HL-60 (cell line): ENCODE results near the gene ZNF346.

Experiments
- DNase-seq, 2 experiments: peaks; one replicate each; pipeline ENCODE4 v3.0.0-alpha.2; 2010 to 2020; ENCODE audit warnings: low read depth in 1 of 2, low spot score in 1 of 2
- H3K27ac ChIP-seq: fragments of 250-450 bp; sonication (Bioruptor Pico); replicated peaks from 2 replicates; pipeline ENCODE4 v1.5.1; 2020; ENCODE audit warnings: mild to moderate bottlenecking, moderate library complexity
- H3K27me3 ChIP-seq: fragments of 250-450 bp; sonication (Bioruptor Pico); 2 replicates; pipeline ENCODE4 v1.5.1; 2021; ENCODE audit warnings: mild to moderate bottlenecking, moderate library complexity; ENCODE audit not compliant: insufficient read depth, poor library complexity, severe bottlenecking
- H3K4me3 ChIP-seq: replicated peaks from 2 replicates; pipeline ENCODE4 v1.5.1; 2011; ENCODE audit warnings: mild to moderate bottlenecking, control low read depth, low read length; ENCODE audit not compliant: insufficient read depth
- CTCF ChIP-seq: IDR thresholded peaks from one replicate; pipeline ENCODE4 v1.5.1; 2011; ENCODE audit warnings: low read length, control low read depth, inconsistent platforms; ENCODE audit not compliant: insufficient read depth
- GABPA ChIP-seq: IDR thresholded peaks from 2 replicates; pipeline ENCODE4 v1.6.1; 2012; ENCODE audit warnings: low read depth
- POLR2AphosphoS5 ChIP-seq: IDR thresholded peaks from 2 replicates; pipeline ENCODE4 v1.6.1; 2012; ENCODE audit warnings: low read depth
- REST ChIP-seq: IDR thresholded peaks from 2 replicates; pipeline ENCODE4 v1.6.1; 2012; ENCODE audit warnings: low read depth; ENCODE audit not compliant: insufficient replicate concordance
- SPI1 ChIP-seq: IDR thresholded peaks from 2 replicates; pipeline ENCODE4 v1.6.1; 2012; ENCODE audit warnings: low read depth, mild to moderate bottlenecking, borderline replicate concordance

Gene ZNF346

GRCh38 chr5:177091232-177091631 lies 68.7 kb downstream of the ZNF346 start:
- TF ChIP-seq POLR2AphosphoS5 (no peak), SPI1 (no peak), CTCF (no peak), GABPA (no peak), REST (no peak)
- Histone ChIP-seq H3K4me3 (no peak overlapping the region), H3K27ac (no peak overlapping the region), H3K27me3 (peaks cover 13% of the 10 kb centered on the region)
- DNase-seq, result no peak

GRCh38 chr5:177092178-177093081 lies 69.9 kb downstream of the ZNF346 start:
- no peak overlapping the region for H3K27ac ChIP-seq
- no peak for TF ChIP-seq SPI1
- no peak for TF ChIP-seq CTCF
- no peak for TF ChIP-seq REST
- TF ChIP-seq POLR2AphosphoS5, result no peak
- no peak for TF ChIP-seq GABPA
- H3K27me3 ChIP-seq, result peaks cover 9% of the 10 kb centered on the region
- no peak overlapping the region for H3K4me3 ChIP-seq
- no peak for DNase-seq

GRCh38 chr5:177093082-177093712 lies 70.7 kb downstream of the ZNF346 start:
- H3K27ac ChIP-seq, result no peak overlapping the region
- no peak for TF ChIP-seq GABPA
- TF ChIP-seq CTCF, result no peak
- TF ChIP-seq SPI1, result no peak
- no peak for TF ChIP-seq REST
- TF ChIP-seq POLR2AphosphoS5, result no peak
- H3K4me3 ChIP-seq, result no peak overlapping the region
- peaks cover 3% of the 10 kb centered on the region for H3K27me3 ChIP-seq
- DNase-seq, result no peak
